HG02884 (cell line): Measurements from ENCODE around the gene SBK3.
"Not testable (repeated sequence)": the region's sequence is repeated elsewhere in the genome, so short reads cannot be mapped to it uniquely, and the experiment has no call there.

ENCODE experiments used
- ATAC-seq: cut with Tn5 transposase; IDR thresholded peaks from one replicate; pipeline ENCODE4 v1.9.1; 2021; ENCODE audit warnings: mild to moderate bottlenecking, moderate library complexity; ENCODE audit not compliant: unreplicated experiment

The SBK3 gene

GRCh38 chr19:55543567-55543966 lies 1.8 kb downstream of the SBK3 start:
- no peak for ATAC-seq

- ATAC-seq: no peak
These were observed 3.0 kb downstream of the SBK3 start for GRCh38 chr19:55542292-55542855.

- no peak for ATAC-seq
These were observed 4.3 kb downstream of the SBK3 start for GRCh38 chr19:55541091-55541490.

- no peak for ATAC-seq
These were observed 4.7 kb downstream of the SBK3 start for GRCh38 chr19:55540619-55541018.

GRCh38 chr19:55539090-55539984 lies 6.0 kb downstream of the SBK3 start:
- no peak for ATAC-seq

GRCh38 chr19:55538132-55538531 lies 7.2 kb downstream of the SBK3 start:
- no peak for ATAC-seq

GRCh38 chr19:55537741-55538111 lies 7.6 kb downstream of the SBK3 start:
- no peak for ATAC-seq

- no peak for ATAC-seq
These were observed 8.2 kb downstream of the SBK3 start, which contains the start of gene SBK2 for GRCh38 chr19:55536951-55537740. TSS of gene SBK2 (minus strand) at chr19:55537133. CDS start at chr19:55536294, 839 bp downstream.

- no peak for ATAC-seq
These were observed 9.0 kb downstream of the SBK3 start for GRCh38 chr19:55536366-55536765.

- no peak for ATAC-seq
These were observed 9.4 kb downstream of the SBK3 start for GRCh38 chr19:55535965-55536350.

- ATAC-seq: no peak
These were observed 10.0 kb downstream of the SBK3 start for GRCh38 chr19:55535173-55535964.

GRCh38 chr19:55534280-55534679 lies 11.1 kb downstream of the SBK3 start:
- ATAC-seq: not testable (repeated sequence)

- no peak for ATAC-seq
These were observed 14.3 kb downstream of the SBK3 start for GRCh38 chr19:55530996-55531395.

- ATAC-seq: no peak
These were observed 15.6 kb downstream of the SBK3 start for GRCh38 chr19:55529636-55530234.

- no peak for ATAC-seq
These were observed 17.1 kb downstream of the SBK3 start for GRCh38 chr19:55528030-55528803.

- no peak for ATAC-seq
These were observed 17.9 kb downstream of the SBK3 start for GRCh38 chr19:55527197-55528029.

GRCh38 chr19:55526216-55527196 lies 18.8 kb downstream of the SBK3 start:
- no peak for ATAC-seq
